HEK293T (cell line): Measurements from ENCODE around the gene SOBP.
"Not testable (repeated sequence)": the region's sequence is repeated elsewhere in the genome, so short reads cannot be mapped to it uniquely, and the experiment has no call there.

Experiments
- CTCF ChIA-PET: fragments of 350-600 bp; formaldehyde crosslinking; extraction: SDS; loops from one replicate; lab custom pipeline; 2021; ENCODE audit warnings: antibody characterized with exemption, inconsistent platforms; lab: Yijun Ruan, JAX
- POLR2A ChIA-PET: fragments of 350-600 bp; formaldehyde crosslinking; extraction: SDS; loops from one replicate; lab custom pipeline; 2020; ENCODE audit warnings: antibody characterized with exemption, inconsistent platforms; lab: Yijun Ruan, JAX
- DNase-seq: peaks from one replicate; pipeline ENCODE4 v3.0.0; 2012; ENCODE audit warnings: mixed read lengths; ENCODE audit errors: extremely low spot score
- ARNT ChIP-seq: fragments of 450-650 bp; IDR thresholded peaks from 2 replicates; pipeline ENCODE4 v1.6.1; 2017; ENCODE audit warnings: mild to moderate bottlenecking
- BHLHE40 ChIP-seq: fragments of 450-650 bp; IDR thresholded peaks from 2 replicates; pipeline ENCODE4 v1.6.1; 2016; ENCODE audit warnings: mild to moderate bottlenecking, moderate library complexity, borderline replicate concordance
- CTBP1 ChIP-seq: fragments of 450-650 bp; IDR thresholded peaks from 2 replicates; pipeline ENCODE4 v1.6.1; 2016; ENCODE audit warnings: borderline replicate concordance
- ELF4 ChIP-seq: fragments of 450-650 bp; IDR thresholded peaks from 2 replicates; pipeline ENCODE4 v1.6.1; 2017; ENCODE audit warnings: antibody characterized with exemption
- FOXA1 ChIP-seq: fragments of 450-650 bp; IDR thresholded peaks from 2 replicates; pipeline ENCODE4 v1.6.1; 2016; ENCODE audit warnings: mild to moderate bottlenecking
- FOXK2 ChIP-seq: fragments of 450-650 bp; IDR thresholded peaks from 2 replicates; pipeline ENCODE4 v1.6.1; 2016; ENCODE audit warnings: mild to moderate bottlenecking
- FOXM1 ChIP-seq: fragments of 450-650 bp; IDR thresholded peaks from 2 replicates; pipeline ENCODE4 v1.6.1; 2017; ENCODE audit warnings: mild to moderate bottlenecking, borderline replicate concordance
- HDGF ChIP-seq: fragments of 450-650 bp; IDR thresholded peaks from 2 replicates; pipeline ENCODE4 v1.6.1; 2017; ENCODE audit warnings: antibody characterized with exemption, borderline replicate concordance
- L3MBTL2 ChIP-seq: fragments of 450-650 bp; conservative IDR thresholded peaks from 2 replicates; pipeline ENCODE4 v1.6.1; 2016; ENCODE audit warnings: mild to moderate bottlenecking
- LEF1 ChIP-seq: fragments of 450-650 bp; IDR thresholded peaks from 2 replicates; pipeline ENCODE4 v1.6.1; 2017; ENCODE audit warnings: mild to moderate bottlenecking, borderline replicate concordance
- NFRKB ChIP-seq: fragments of 450-650 bp; IDR thresholded peaks from 2 replicates; pipeline ENCODE4 v1.6.1; 2016; ENCODE audit warnings: mild to moderate bottlenecking, moderate library complexity
- PKNOX1 ChIP-seq: fragments of 450-650 bp; IDR thresholded peaks from 2 replicates; pipeline ENCODE4 v1.6.1; 2016
- SP1 ChIP-seq: fragments of 450-650 bp; IDR thresholded peaks from 2 replicates; pipeline ENCODE4 v1.6.1; 2017
- SUZ12 ChIP-seq: fragments of 450-650 bp; IDR thresholded peaks from 2 replicates; pipeline ENCODE4 v1.6.1; 2016; ENCODE audit warnings: mild to moderate bottlenecking
- TARDBP ChIP-seq: fragments of 450-650 bp; IDR thresholded peaks from 2 replicates; pipeline ENCODE4 v1.6.1; 2016
- ZNF384 ChIP-seq: fragments of 450-650 bp; IDR thresholded peaks from 2 replicates; pipeline ENCODE4 v1.6.1; 2016

The SOBP gene

DNA sequence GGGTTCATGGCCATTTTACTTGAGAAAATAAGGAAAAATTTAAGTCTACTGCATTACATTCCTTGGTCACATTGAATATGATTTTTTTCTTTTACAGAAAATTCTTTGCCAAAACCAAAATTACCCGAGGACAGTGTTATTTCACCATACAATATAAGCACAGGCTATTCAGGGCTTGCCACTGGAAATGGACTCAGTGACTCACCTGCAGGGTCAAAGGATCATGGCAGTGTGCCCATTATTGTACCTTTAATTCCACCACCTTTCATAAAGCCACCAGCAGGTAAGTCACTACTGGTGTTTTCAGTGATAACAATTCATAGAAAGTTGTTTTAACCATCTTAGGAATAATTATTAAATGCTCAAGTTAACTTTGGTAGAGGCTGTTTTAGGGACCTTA, 16.2 kb downstream of the SOBP start:
- ChIA-PET POLR2A (no interaction called here), CTCF (interaction anchor here (0.7 kb wide), 1 partner anchor 238 kb away, joined by 3 read pairs; no protein-coding TSS in a partner anchor)
- TF ChIP-seq ZNF384, result no peak
- DNase-seq, result no peak

GRCh38 chr6:107509506-107509905, 19.6 kb downstream of the SOBP start:
- DNase-seq, result no peak
- CTCF ChIA-PET, result interaction anchor here (0.6 kb wide), 1 partner anchor 50 kb away, joined by 3 read pairs; no protein-coding TSS in a partner anchor
- POLR2A ChIA-PET, result interaction anchor here (2.5 kb wide), 1 partner anchor 50 kb away, joined by 8 read pairs; the partner anchor contains the start of gene PDSS2
- TF ChIP-seq L3MBTL2 (no peak), LEF1 (no peak), FOXK2 (no peak), BHLHE40 (no peak), SUZ12 (no peak), FOXA1 (no peak), ARNT (no peak), ELF4 (no peak), ZNF384 (no peak), TARDBP (no peak)

GRCh38 chr6:107510108-107510507, 20.2 kb downstream of the SOBP start:
- CTCF ChIA-PET, result no interaction called here
- DNase-seq, result no peak
- POLR2A ChIA-PET, result interaction anchor here (2.5 kb wide), 1 partner anchor 50 kb away, joined by 8 read pairs; the partner anchor contains the start of gene PDSS2
- TF ChIP-seq FOXK2 (no peak), TARDBP (no peak), L3MBTL2 (no peak), ZNF384 (peak; percentile 55; the same call in 1 of the 2 replicates)

- POLR2A ChIA-PET, result interaction anchor here (0.6 kb wide), 1 partner anchor 146 kb away, joined by 3 read pairs; no protein-coding TSS in a partner anchor
- no peak for DNase-seq
These were observed 21.6 kb downstream of the SOBP start for GRCh38 chr6:107511511-107511993.

DNA sequence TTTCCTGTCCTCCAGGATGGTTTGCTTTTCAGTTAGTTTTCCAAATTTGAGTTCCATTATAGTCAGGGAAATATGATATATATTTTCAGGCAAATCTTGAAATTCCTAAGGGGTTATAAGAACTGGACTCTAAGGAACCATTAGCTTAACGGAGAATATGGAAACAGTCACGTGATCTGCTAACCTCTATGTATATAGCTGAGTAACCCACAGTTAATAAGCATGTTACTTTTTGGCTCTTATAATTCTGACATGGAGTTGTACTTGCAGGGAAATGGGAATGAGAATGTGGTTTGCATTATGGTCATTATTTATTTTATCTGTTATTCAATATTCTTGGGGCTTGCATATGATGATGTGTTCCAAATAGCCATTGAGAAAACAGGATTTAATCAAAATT, 23.3 kb downstream of the SOBP start:
- ChIA-PET POLR2A (no interaction called here), CTCF (no interaction called here)
- TF ChIP-seq ELF4, result no peak
- TF ChIP-seq FOXM1, result no peak
- TF ChIP-seq HDGF, result no peak
- TF ChIP-seq CTBP1, result no peak
- no peak for TF ChIP-seq NFRKB
- no peak for TF ChIP-seq SP1
- TF ChIP-seq PKNOX1, result no peak
- DNase-seq, result no peak

More at GRCh38 chr6:107511511-107511993, 21.6 kb downstream of the SOBP start:
- CTCF ChIA-PET, result interaction anchor here (0.5 kb wide), 1 partner anchor 137 kb away, joined by 3 read pairs; no protein-coding TSS in a partner anchor
- no peak for TF ChIP-seq PKNOX1
- TF ChIP-seq ELF4, result no peak
- TF ChIP-seq HDGF, result no peak
- no peak for TF ChIP-seq FOXK2
- no peak for TF ChIP-seq TARDBP
- no peak for TF ChIP-seq L3MBTL2
- TF ChIP-seq SUZ12, result no peak

DNA sequence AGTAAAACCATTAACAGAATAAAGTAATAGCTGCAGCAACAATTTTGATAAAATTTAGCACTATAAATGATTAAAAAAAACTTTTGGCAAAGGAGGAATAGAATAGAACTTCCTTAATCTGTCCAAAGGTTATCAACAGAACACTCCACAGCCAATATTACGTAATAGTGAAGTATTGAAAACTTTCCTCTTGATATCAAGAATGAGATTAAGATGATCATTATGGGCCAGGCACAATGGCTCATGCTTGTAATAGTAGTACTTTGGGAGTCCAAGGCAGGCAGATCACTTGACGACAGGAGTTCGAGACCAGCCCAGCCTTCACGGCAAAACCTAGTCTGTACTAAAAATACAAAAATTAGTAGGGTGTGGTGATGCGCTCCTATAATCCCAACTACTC, 26.0 kb downstream of the SOBP start:
- CTCF ChIA-PET, result interaction anchor here (0.6 kb wide), 1 partner anchor 37 kb away, joined by 3 read pairs; no protein-coding TSS in a partner anchor
- POLR2A ChIA-PET, result no interaction called here
- TF ChIP-seq FOXK2, result no peak
- TF ChIP-seq FOXA1, result no peak
- no peak for TF ChIP-seq PKNOX1
- TF ChIP-seq SUZ12, result no peak
- TF ChIP-seq CTBP1, result no peak
- no peak for DNase-seq

GRCh38 chr6:107517274-107517673, 27.4 kb downstream of the SOBP start:
- DNase-seq, result no peak
- ChIA-PET POLR2A (no interaction called here), CTCF (no interaction called here)
- TF ChIP-seq CTBP1 (no peak), L3MBTL2 (no peak), PKNOX1 (no peak), BHLHE40 (no peak), TARDBP (no peak), LEF1 (no peak), ELF4 (no peak), FOXM1 (no peak)

DNA sequence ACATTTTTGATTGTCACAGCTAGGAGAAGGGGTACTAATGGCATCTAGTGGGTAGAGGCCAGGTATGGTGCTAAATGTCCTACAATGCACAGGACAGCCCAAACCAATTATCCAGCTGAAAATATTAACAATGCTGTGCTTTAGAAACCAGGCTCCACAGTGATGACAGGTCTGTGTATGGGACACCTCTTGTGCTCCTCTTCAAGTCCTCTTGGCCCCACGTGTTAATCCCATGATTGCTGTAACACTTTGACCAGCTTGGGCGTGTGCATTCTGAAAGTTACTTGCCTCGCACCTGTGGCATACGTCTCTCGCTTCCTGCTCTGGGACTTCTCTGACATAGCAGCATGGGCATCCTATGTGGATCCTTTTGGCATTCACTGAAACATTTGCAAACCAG, 29.3 kb downstream of the SOBP start:
- CTCF ChIA-PET, POLR2A ChIA-PET, DNase-seq: not testable (repeated sequence)

DNA sequence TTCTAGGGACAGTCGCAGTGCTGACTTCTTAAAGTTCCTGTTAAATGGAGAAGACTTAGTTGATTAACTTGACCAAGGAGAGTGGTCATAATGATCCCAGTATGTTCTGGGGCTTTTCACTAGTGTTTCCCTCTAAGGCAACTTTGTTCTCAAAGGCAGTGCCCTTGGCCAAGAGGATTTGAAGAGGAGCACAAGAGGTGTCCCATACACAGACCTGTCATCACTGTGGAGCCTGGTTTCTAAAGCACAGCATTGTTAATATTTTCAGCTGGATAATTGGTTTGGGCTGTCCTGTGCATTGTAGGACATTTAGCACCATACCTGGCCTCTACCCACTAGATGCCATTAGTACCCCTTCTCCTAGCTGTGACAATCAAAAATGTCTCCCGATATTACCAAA, 30.8 kb downstream of the SOBP start:
- POLR2A ChIA-PET, DNase-seq, CTCF ChIA-PET: not testable (repeated sequence)
